Esophagus squamous epithelium (tissue), 5 donors: ENCODE data around the gene MFAP4. TPM values are rescaled to one million over a fixed set of nuclear protein-coding genes. Genes with fewer than 3 reads are reported as not detected.

Source experiments
- DNase-seq: peaks from one replicate; lab custom pipeline; 2025; lab: John Stamatoyannopoulos, UW
- H3K27ac ChIP-seq, 4 donors: fragments of 200-600 bp; sonication (generic); one replicate each; pipeline ENCODE4 v1.5.1; 2016 to 2019; ENCODE audit warnings: mild to moderate bottlenecking in 1 of 4
- H3K27me3 ChIP-seq, 4 donors: fragments of 200-600 bp; sonication (generic); 1 replicate in 3 of 4; 2 replicates in 1 of 4; pipeline versions ENCODE4 v1.5.1 to v1.6.0; 2017 to 2021; ENCODE audit warnings: antibody characterized with exemption in 1 of 4
- H3K36me3 ChIP-seq, 3 donors: fragments of 200-600 bp; sonication (generic); one replicate each; pipeline ENCODE4 v1.5.1; 2016 to 2019
- H3K4me1 ChIP-seq, 3 donors: fragments of 200-600 bp; sonication (generic); one replicate each; pipeline ENCODE4 v1.5.1; 2017 to 2019
- H3K4me3 ChIP-seq, 4 donors: fragments of 200-600 bp; sonication (generic); 1 replicate in 3 of 4; 2 replicates in 1 of 4; pipeline ENCODE4 v1.5.1; 2016 to 2019; ENCODE audit warnings: mild to moderate bottlenecking in 2 of 4, moderate library complexity in 1 of 4
- H3K9me3 ChIP-seq, 3 donors: fragments of 200-600 bp; sonication (generic); one replicate each; pipeline ENCODE4 v1.5.1; 2016 to 2019
- POLR2A ChIP-seq, 4 donors: fragments of 450-650 bp; IDR thresholded peaks; one replicate each; pipeline ENCODE4 v1.6.1; 2017; ENCODE audit warnings: antibody characterized with exemption in 4 of 4, mild to moderate bottlenecking in 4 of 4, moderate library complexity in 3 of 4
- WGBS, 2 donors: methylation state at CpG; one replicate each; pipeline ENCODE4 v1.1.5; 2018; 5-methylcytosine and 5-hydroxymethylcytosine counted together
- intact Hi-C: fragments of 100-400 bp; cut with DNase I; formaldehyde crosslinking; loops from one replicate; pipeline ENCODE4 v1.15.0; 2022
- total RNA-seq, 4 donors: library from RNA; depleted of rRNA; stranded (reverse); fragments of >200 nt; gene quantifications; one replicate each; pipeline ENCODE4 v1.1.0, GENCODE V29; 2016
- TF ChIP-seq, protein P1 (sequence below), 6 experiments: fragments of 450-650 bp in 4 of 6; fragments of 200-600 bp in 2 of 6; sonication (generic) in 2 of 6; IDR thresholded peaks; one replicate each; pipeline ENCODE4 v1.5.1; 2016 to 2019; ENCODE audit warnings: antibody characterized with exemption in 6 of 6, mild to moderate bottlenecking in 4 of 6, moderate library complexity in 4 of 6
- donor health status: DM: yes; HTN: yes; CAD: no.

MFAP4 gene, protein sequence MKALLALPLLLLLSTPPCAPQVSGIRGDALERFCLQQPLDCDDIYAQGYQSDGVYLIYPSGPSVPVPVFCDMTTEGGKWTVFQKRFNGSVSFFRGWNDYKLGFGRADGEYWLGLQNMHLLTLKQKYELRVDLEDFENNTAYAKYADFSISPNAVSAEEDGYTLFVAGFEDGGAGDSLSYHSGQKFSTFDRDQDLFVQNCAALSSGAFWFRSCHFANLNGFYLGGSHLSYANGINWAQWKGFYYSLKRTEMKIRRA
- 100 to 1,000 TPM in 1 of 4 donors, 10 to 100 TPM in 2, 1 to 10 TPM in 1; 4.3 to 365 (median 21.6) TPM for total RNA-seq

DNA sequence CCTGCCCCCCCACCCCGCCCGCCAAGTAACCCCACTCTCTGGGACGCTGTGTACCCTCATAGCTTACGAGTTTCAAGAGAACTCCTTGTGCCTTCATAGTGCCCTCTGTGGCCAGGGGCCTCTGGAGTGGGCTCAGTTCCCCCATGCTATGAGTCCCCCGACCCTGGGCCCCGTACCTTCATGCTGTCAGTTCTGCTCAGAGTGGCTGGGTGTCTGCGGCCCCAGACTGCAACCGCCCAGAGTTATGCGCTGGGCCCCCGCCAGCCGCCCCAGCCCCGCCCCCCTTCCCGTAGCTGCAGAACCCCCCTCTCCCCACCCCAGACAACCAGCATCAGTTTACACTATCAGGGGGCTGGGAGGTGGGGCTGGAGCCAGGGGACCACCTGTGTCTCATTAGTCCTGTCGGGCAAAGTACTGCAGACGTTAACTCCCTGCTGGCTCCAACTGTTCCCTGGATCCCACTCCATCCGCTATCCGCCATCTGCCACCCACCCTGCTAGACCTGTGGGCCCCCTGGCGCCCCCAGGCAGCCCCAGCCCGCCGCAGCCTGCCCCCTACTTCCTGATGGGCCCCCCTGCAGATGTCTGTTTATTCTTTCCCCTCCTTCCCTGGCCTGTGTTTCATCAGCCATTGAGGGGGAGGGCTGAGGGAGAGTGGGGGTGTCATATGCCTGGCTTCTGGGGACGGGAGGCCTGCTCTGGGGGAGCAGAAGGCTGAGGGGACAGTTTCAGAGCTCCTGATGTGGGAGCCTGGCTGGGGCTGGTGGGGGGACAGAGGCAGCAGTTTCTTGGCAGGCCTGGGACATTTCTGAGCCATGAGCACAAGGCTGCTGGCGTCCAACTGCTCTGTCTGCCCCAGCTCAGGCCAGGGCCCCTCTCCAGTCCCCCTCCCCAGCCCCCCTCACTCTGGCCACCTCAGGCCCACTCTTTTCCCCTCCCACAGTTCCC lies at the start of gene MFAP4:
Gene MFAP4, minus strand, starts transcription at position 217 of the 947 bp plus-strand sequence. Its CDS starts 35 bp downstream, at position 182.
- Histone ChIP-seq H3K36me3 (peaks cover 12 to 23% (median 12%) of the 10 kb centered on the region in 3 donors), H3K9me3 (no peaks in the 10 kb centered on the region), H3K27ac (peak within 1 kb of the TSS; percentile 82 to 97 (median 93)), H3K27me3 (no peaks in the 10 kb centered on the region), H3K4me1 (peaks cover 66 to 85% (median 73%) of the 10 kb centered on the region in 3 donors), H3K4me3 (peak within 1 kb of the TSS in 3 of 4 donors; percentile 22 to 55 (median 36))
- intact Hi-C loops = no loop called here
- no peak for DNase-seq
- TF ChIP-seq, protein P1, sequence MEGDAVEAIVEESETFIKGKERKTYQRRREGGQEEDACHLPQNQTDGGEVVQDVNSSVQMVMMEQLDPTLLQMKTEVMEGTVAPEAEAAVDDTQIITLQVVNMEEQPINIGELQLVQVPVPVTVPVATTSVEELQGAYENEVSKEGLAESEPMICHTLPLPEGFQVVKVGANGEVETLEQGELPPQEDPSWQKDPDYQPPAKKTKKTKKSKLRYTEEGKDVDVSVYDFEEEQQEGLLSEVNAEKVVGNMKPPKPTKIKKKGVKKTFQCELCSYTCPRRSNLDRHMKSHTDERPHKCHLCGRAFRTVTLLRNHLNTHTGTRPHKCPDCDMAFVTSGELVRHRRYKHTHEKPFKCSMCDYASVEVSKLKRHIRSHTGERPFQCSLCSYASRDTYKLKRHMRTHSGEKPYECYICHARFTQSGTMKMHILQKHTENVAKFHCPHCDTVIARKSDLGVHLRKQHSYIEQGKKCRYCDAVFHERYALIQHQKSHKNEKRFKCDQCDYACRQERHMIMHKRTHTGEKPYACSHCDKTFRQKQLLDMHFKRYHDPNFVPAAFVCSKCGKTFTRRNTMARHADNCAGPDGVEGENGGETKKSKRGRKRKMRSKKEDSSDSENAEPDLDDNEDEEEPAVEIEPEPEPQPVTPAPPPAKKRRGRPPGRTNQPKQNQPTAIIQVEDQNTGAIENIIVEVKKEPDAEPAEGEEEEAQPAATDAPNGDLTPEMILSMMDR (IDR thresholded peaks at IDR 0.05) = no peak
- no peak for TF ChIP-seq POLR2A (IDR thresholded peaks at IDR 0.05)
- 31 to 45% methylated on average over 4 to 9 of the region's 22 CpGs for WGBS, 2 donors

DNA sequence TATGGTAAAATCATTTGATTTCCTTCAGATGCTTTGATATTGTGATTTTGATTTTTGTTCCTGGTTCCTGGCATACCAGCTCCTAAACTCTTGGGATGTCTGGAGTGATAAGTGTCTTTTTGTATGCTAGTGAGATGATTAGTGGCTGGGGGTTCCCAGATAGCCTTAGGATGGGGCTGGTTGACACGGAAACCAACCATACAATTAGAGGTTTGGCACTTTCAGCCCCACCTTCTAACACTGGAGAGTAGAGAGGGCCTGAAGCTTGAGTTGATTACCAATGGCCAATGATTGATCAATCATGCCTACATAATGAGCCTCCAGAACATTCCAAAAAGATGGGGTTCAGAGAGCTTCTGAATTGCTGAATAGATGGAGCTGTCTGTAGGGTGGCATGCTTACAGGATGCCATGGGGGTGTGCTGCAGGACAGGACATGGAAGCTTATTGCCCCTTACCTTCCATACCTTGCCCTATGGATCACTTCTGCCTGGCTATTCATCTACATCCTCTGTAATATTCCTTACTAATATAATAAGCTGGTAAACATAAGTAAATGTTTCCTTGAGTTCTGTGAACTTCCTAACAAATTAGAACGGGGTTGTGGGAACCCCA lies 46.8 kb upstream of the MFAP4 start:
- intact Hi-C loops = no loop called here
- 94 to 96% methylated on average over 2 of the region's 2 CpGs for WGBS, 2 donors

DNA sequence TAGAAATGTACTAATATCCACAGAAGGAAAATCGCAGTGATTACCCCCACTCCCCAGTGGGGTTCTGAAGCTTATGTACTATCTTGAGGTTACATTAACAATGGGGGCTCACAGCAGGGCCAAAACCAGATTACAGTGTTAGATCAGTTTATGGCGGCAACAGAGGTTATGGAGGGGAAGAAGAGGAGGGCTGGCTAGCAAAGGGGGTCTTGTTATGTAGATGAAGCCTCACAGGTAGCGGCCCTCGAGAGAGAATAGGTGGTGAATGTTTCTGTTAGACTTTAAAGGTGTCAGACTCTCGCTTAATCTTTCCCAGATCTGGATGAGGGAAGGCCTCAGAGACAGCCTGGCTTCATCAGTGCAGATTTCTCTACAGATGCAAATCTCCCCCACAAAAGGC lies 46.3 kb upstream of the MFAP4 start:
- 86 to 87% methylated on average over 5 of the region's 5 CpGs for WGBS, 2 donors

More for the DNA sequence above, 46.8 kb upstream of the MFAP4 start:
- Histone ChIP-seq H3K9me3 (no peaks in the 10 kb centered on the region), H3K4me1 (peaks cover 0 to 5% (median 0%) of the 10 kb centered on the region in 3 donors), H3K27me3 (no peaks in the 10 kb centered on the region), H3K27ac (no peak overlapping the region), H3K36me3 (no peaks in the 10 kb centered on the region), H3K4me3 (no peak overlapping the region)
- TF ChIP-seq POLR2A (IDR thresholded peaks at IDR 0.05) = no peak
- TF ChIP-seq, protein P1 (IDR thresholded peaks at IDR 0.05) = no peak
- DNase-seq = no peak

DNA sequence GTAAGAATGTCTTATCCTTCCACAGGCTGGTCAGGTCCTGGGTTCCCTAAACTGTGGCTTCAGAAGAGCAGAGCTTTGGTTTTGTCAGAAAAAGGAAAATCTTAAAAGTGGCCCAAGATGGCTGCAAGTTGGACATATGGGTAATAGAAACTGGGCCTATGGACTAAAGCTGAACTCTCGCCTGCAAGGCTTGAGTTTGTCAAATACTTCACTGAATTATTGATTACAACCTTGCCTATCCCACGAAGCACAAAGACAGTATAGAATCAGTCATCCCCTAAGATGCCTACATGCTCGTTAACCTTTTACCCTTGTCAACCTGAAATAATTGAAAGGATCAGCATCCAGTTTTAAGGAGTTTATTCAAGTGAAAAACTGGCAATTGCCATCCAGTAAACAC lies 44.7 kb upstream of the MFAP4 start:
- 73 to 87% methylated on average over 3 of the region's 3 CpGs for WGBS, 2 donors

More for the DNA sequence above, 46.3 kb upstream of the MFAP4 start:
- no peak overlapping the region for H3K27ac ChIP-seq
- no peak for DNase-seq
- H3K4me3 ChIP-seq = no peak overlapping the region
- intact Hi-C loops = no loop called here
- H3K4me1 ChIP-seq = peaks cover 0 to 5% (median 0%) of the 10 kb centered on the region in 3 donors
- H3K9me3 ChIP-seq = no peaks in the 10 kb centered on the region
- TF ChIP-seq, protein P1 (IDR thresholded peaks at IDR 0.05) = no peak
- TF ChIP-seq POLR2A (IDR thresholded peaks at IDR 0.05) = no peak
- H3K27me3 ChIP-seq = no peaks in the 10 kb centered on the region
- H3K36me3 ChIP-seq = no peaks in the 10 kb centered on the region

More for the DNA sequence above, 44.7 kb upstream of the MFAP4 start:
- intact Hi-C loops = no loop called here
- H3K27ac ChIP-seq = no peak overlapping the region
- no peak for TF ChIP-seq POLR2A (IDR thresholded peaks at IDR 0.05)
- TF ChIP-seq, protein P1 (IDR thresholded peaks at IDR 0.05) = no peak
- H3K4me1 ChIP-seq = peaks cover 0 to 5% (median 0%) of the 10 kb centered on the region in 3 donors
- no peak overlapping the region for H3K4me3 ChIP-seq
- no peaks in the 10 kb centered on the region for H3K9me3 ChIP-seq
- DNase-seq = no peak
- H3K36me3 ChIP-seq = no peaks in the 10 kb centered on the region
- H3K27me3 ChIP-seq = no peaks in the 10 kb centered on the region
